Gastrocnemius medialis (tissue), 4 donors: ENCODE measurements around the gene ZKSCAN8.

ENCODE experiments used
- CTCF ChIP-seq, 5 experiments: fragments of 450-650 bp in 3 of 5; fragments of 200-600 bp in 2 of 5; sonication (generic) in 2 of 5; IDR thresholded peaks in 4 of 5; conservative IDR thresholded peaks in 1 of 5; 1 replicate in 4 of 5; 2 replicates in 1 of 5; pipeline ENCODE4 v1.5.1; 2016 to 2019; ENCODE audit warnings: antibody characterized with exemption in 5 of 5, mild to moderate bottlenecking in 3 of 5, moderate library complexity in 3 of 5
- POLR2A ChIP-seq, 2 donors: fragments of 450-650 bp; IDR thresholded peaks; one replicate each; pipeline ENCODE4 v1.6.1; 2017; ENCODE audit warnings: antibody characterized with exemption in 2 of 2, mild to moderate bottlenecking in 2 of 2, moderate library complexity in 2 of 2

- TF ChIP-seq POLR2A (IDR thresholded peaks at IDR 0.05) (no peak), CTCF (IDR thresholded peaks at IDR 0.05 in 4 of 5, conservative IDR thresholded peaks at IDR 0.05 in 1 of 5) (no peak)
Observed at GRCh38 chr6:28167926-28168325, 26.2 kb downstream of the ZKSCAN8 start.
